BLaER1 (cell line): Measurements from ENCODE around the gene ATOH7.
"Not testable (repeated sequence)": the region's sequence is repeated elsewhere in the genome, so short reads cannot be mapped to it uniquely, and the experiment has no call there.

Experiments
- H3K27ac ChIP-seq: shearing (Covaris generic); formaldehyde crosslinking; 2 replicates; pipeline ENCODE4 v1.8.1; 2022
- H3K27me3 ChIP-seq: shearing (Covaris generic); formaldehyde crosslinking; 2 replicates; pipeline ENCODE4 v1.8.1; 2022
- H3K36me3 ChIP-seq: shearing (Covaris generic); formaldehyde crosslinking; 2 replicates; pipeline ENCODE4 v1.8.1; 2022
- H3K4me1 ChIP-seq: shearing (Covaris generic); formaldehyde crosslinking; 2 replicates; pipeline ENCODE4 v1.8.1; 2022
- H3K4me2 ChIP-seq: shearing (Covaris generic); formaldehyde crosslinking; 2 replicates; pipeline ENCODE4 v1.8.1; 2022
- H3K4me3 ChIP-seq: shearing (Covaris generic); formaldehyde crosslinking; 2 replicates; pipeline ENCODE4 v1.8.1; 2022
- H3K9ac ChIP-seq: shearing (Covaris generic); formaldehyde crosslinking; 2 replicates; pipeline ENCODE4 v1.8.1; 2022
- H3K9me3 ChIP-seq: shearing (Covaris generic); formaldehyde crosslinking; 2 replicates; pipeline ENCODE4 v1.8.1; 2022
- H4K20me1 ChIP-seq: shearing (Covaris generic); formaldehyde crosslinking; 2 replicates; pipeline ENCODE4 v1.8.1; 2022
- Cebpa-rat ChIP-seq: shearing (Covaris generic); IDR thresholded peaks from 2 replicates; pipeline ENCODE4 v1.8.1; 2022

The ATOH7 gene

DNA sequence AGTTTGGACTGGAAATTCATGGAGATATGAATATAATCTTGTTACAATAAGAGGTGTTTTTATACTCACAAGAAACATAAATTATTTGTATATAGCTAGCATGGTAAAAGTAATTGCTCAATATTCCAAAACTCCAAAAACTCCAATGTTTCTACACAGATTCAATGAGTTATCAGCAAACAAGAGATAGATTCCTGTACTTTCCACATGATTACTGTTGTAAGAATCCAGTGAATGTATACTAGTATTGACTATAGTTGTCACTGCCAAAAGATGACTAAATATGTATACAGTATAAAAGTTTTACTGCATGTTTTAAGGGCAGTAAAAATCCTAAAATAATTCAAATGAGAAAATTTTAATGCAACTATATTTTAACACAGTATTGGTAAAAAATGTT, 10.7 kb downstream of the ATOH7 start:
- H3K9ac ChIP-seq, result no peak overlapping the region
- no peak overlapping the region for H3K4me3 ChIP-seq
- no peak overlapping the region for H3K27ac ChIP-seq
- no peaks in the 10 kb centered on the region for H3K36me3 ChIP-seq
- H3K9me3 ChIP-seq, result no peaks in the 10 kb centered on the region
- H3K27me3 ChIP-seq, result no peaks in the 10 kb centered on the region
- no peak overlapping the region for H3K4me2 ChIP-seq
- H3K4me1 ChIP-seq, result no peaks in the 10 kb centered on the region
- H4K20me1 ChIP-seq, result no peaks in the 10 kb centered on the region
- TF ChIP-seq Cebpa-rat, result no peak

DNA sequence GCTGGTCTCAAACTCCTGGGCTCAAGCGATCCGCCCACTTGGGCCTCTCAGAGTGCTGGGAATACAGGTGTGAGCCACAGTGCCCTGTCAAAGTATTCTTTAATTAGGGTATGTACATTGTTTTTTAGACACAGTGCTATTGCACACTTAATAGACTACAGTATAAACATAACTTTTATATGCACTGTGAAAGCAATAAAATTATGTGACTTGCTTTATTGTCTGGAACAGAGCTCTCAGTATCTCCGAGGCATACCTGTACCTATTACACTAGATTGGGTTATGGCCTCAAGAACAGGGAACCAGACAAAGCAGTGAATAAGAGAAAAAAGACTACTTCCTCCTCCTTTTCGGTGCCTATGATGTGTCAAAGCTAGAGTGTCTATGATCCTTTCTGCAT, 13.1 kb downstream of the ATOH7 start:
- no peaks in the 10 kb centered on the region for H4K20me1 ChIP-seq
- no peak overlapping the region for H3K4me3 ChIP-seq
- no peaks in the 10 kb centered on the region for H3K27me3 ChIP-seq
- H3K4me1 ChIP-seq, result no peaks in the 10 kb centered on the region
- no peaks in the 10 kb centered on the region for H3K9me3 ChIP-seq
- no peaks in the 10 kb centered on the region for H3K36me3 ChIP-seq
- H3K27ac ChIP-seq, result no peak overlapping the region
- TF ChIP-seq Cebpa-rat, result no peak
- no peak overlapping the region for H3K4me2 ChIP-seq
- no peak overlapping the region for H3K9ac ChIP-seq

DNA sequence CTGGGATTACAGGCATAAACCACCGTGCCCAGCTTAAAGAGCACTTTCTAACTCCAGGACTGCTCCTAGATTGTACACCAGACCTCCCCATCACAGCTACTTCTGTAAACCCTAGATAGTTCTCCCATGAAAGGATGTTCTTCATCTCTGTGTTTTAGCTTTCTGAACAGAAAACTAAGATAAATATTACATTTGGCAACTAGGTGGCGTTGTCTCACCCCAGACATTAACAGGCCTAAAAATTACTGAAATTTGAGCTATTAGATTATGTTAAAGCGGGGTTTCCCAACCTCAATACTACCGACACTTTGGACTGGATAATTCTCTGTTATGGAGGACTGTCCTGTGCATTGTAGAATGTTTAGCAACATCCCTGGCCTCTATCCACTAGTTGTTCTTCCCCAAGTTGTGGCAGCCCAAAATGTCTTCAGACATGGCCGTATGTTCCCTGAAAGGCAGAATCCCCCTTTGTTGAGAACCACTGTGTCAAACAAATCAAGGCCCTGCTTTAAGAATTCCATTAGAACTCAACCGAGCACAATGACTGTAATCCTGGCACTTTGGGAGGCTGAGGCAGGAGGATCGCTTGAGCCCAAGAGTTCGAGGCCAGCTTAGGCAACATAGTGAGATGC, 19.1 kb downstream of the ATOH7 start:
- TF ChIP-seq Cebpa-rat, result no peak
- Histone ChIP-seq H3K4me2 (no peak overlapping the region), H3K27me3 (no peaks in the 10 kb centered on the region), H3K36me3 (no peaks in the 10 kb centered on the region), H4K20me1 (no peaks in the 10 kb centered on the region), H3K4me3 (no peak overlapping the region), H3K9me3 (no peaks in the 10 kb centered on the region), H3K4me1 (no peaks in the 10 kb centered on the region), H3K27ac (no peak overlapping the region), H3K9ac (no peak overlapping the region)

DNA sequence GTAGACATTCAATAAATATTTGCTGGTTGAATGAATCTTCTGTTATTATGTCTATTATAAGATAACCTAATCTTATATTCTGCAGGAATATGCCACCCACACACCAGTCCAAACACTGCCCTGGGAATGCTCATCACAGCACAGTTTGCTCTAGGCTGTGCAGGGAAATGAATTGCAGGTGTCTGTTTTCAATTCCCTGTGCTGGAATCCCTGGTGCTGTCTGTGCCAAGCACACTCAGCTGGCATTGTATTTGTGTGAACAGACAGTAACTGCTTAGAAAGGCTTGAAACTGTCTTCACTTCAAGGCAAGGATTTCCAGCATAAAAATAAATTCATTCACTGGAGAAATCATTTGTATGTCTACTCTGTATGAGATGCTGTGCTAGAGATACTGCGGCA, 20.2 kb downstream of the ATOH7 start:
- TF ChIP-seq Cebpa-rat, result no peak
- no peak overlapping the region for H3K27ac ChIP-seq
- no peak overlapping the region for H3K9ac ChIP-seq
- H3K4me1 ChIP-seq, result no peaks in the 10 kb centered on the region
- no peaks in the 10 kb centered on the region for H3K9me3 ChIP-seq
- no peaks in the 10 kb centered on the region for H3K27me3 ChIP-seq
- no peak overlapping the region for H3K4me3 ChIP-seq
- no peak overlapping the region for H3K4me2 ChIP-seq
- H3K36me3 ChIP-seq, result no peaks in the 10 kb centered on the region
- H4K20me1 ChIP-seq, result no peaks in the 10 kb centered on the region

DNA sequence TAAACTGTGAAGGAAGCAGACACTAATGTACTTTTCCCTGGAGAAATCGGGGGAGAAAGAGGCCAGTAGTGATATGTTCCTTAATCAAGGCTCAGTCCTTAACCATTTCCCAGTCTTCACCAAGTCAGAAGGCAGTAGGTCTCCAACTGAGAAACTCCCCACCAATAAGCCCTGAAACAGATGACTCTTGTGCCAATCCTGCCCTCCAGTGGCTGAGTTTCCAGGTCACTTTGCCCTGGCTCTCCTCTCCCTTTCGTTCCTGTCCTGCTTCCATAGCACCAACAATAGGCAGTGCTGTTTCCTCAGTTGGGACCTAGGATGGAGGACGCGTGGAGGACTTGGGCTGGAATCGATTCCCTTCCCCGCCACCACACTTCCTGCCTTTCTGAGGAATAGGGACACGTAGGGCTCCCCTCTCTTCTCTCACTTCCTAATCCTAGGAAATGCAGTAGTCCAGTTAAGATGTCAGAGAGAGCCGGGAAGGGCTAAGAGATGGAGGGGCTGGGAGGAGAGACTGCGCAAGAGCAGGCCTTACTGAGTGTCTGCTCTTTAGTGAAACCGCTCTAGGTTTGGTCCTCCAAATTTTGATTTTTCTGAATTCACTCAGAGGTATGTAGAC, 23.4 kb downstream of the ATOH7 start:
- no peak overlapping the region for H3K4me3 ChIP-seq
- no peaks in the 10 kb centered on the region for H4K20me1 ChIP-seq
- no peaks in the 10 kb centered on the region for H3K27me3 ChIP-seq
- no peak for TF ChIP-seq Cebpa-rat
- no peaks in the 10 kb centered on the region for H3K9me3 ChIP-seq
- H3K4me1 ChIP-seq, result no peaks in the 10 kb centered on the region
- H3K27ac ChIP-seq, result no peak overlapping the region
- H3K36me3 ChIP-seq, result no peaks in the 10 kb centered on the region
- no peak overlapping the region for H3K4me2 ChIP-seq
- H3K9ac ChIP-seq, result no peak overlapping the region

DNA sequence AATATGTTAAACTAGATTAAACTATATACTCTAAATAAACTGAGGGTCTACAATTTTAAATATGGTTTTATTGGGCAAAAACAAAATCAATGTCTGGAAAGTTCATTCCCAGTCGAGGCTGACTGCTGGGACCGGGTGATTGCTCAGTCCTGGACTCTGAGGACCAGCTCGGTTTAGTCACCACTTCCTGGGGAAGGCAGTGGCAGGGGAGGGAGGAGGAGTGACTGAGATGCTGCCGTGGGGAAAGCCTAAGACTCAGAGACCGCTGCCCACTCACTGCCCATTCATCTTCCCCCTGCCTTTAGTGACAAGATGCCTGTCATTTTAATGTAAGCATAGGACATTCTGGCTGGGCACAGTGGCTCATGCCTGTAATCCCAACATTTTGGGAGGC, 29.0 kb downstream of the ATOH7 start:
- Histone ChIP-seq H3K9ac (no peak overlapping the region), H3K27ac (no peak overlapping the region), H3K4me1 (no peaks in the 10 kb centered on the region), H3K27me3 (no peaks in the 10 kb centered on the region), H3K9me3 (no peaks in the 10 kb centered on the region), H3K4me2 (no peak overlapping the region), H3K36me3 (no peaks in the 10 kb centered on the region), H4K20me1 (no peaks in the 10 kb centered on the region), H3K4me3 (no peak overlapping the region)
- TF ChIP-seq Cebpa-rat, result no peak

DNA sequence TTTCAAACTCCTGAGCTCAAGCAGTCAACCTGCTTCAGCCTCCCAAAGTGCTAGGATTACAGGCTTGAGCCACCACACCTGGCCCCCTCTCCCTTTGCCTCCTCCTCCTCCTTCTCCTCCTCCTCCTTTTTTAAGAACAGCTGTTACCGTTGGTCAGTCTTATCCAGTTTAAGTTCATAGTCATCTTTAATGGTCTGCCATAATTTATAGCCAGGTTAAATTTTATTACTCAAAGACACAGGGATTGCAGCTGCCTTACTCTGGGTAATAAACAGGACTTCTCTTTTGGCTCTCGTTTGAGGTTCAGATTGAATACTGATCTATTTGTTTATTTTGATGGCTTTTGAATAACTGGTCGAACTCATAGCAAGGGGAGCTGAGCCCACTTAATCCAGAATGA, 35.2 kb downstream of the ATOH7 start:
- Histone ChIP-seq H3K4me3 (no peak overlapping the region), H3K9me3 (no peaks in the 10 kb centered on the region), H3K27ac (no peak overlapping the region), H3K9ac (no peak overlapping the region), H3K4me1 (no peaks in the 10 kb centered on the region), H3K36me3 (no peaks in the 10 kb centered on the region), H3K4me2 (no peak overlapping the region), H3K27me3 (no peaks in the 10 kb centered on the region), H4K20me1 (no peaks in the 10 kb centered on the region)
- TF ChIP-seq Cebpa-rat, result no peak

DNA sequence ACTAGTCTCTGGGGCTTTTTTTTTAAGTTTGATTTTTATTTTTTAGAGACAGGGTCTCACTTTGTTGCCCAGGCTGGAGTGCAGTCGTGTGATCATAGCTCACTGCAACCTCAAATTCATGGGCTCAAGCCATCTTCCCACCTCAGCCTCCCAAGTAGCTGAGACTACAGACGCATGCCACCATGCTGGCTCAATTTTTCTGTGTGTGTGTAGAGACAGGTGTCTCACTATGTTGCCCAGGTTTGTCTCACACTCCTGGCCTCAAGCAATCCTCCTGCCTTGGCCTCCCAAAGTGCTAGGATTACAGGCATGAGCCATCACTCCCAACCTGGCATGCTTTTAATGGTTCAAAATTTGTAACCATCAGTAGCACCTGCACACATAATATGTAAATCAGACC, 36.1 kb downstream of the ATOH7 start:
- H3K4me1 ChIP-seq, H3K36me3 ChIP-seq, H3K9ac ChIP-seq, H3K4me3 ChIP-seq, H3K27ac ChIP-seq, H3K9me3 ChIP-seq, H3K4me2 ChIP-seq, H4K20me1 ChIP-seq, H3K27me3 ChIP-seq: not testable (repeated sequence)

DNA sequence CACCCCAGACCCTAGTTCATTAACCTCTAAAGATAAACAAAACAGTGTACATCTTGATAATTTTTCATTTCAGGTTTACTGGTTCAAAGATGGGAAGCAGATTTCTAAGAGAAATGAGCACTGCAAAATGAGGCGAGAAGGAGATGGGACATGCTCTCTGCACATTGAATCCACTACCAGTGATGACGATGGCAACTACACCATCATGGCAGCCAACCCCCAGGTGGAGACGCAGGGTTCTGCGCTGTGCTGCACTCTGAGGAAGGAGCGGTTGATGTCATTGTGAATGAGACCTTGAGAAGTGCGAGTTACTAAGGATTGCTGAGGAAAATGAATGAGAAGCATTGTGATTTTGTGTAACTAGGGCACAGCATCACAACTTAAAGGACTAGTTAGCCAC, 37.6 kb downstream of the ATOH7 start:
- Histone ChIP-seq H3K4me2 (no peak overlapping the region), H3K9ac (no peak overlapping the region), H3K36me3 (no peaks in the 10 kb centered on the region), H3K4me1 (no peaks in the 10 kb centered on the region), H4K20me1 (no peaks in the 10 kb centered on the region), H3K9me3 (no peaks in the 10 kb centered on the region), H3K27ac (no peak overlapping the region), H3K4me3 (no peak overlapping the region), H3K27me3 (no peaks in the 10 kb centered on the region)
- no peak for TF ChIP-seq Cebpa-rat

DNA sequence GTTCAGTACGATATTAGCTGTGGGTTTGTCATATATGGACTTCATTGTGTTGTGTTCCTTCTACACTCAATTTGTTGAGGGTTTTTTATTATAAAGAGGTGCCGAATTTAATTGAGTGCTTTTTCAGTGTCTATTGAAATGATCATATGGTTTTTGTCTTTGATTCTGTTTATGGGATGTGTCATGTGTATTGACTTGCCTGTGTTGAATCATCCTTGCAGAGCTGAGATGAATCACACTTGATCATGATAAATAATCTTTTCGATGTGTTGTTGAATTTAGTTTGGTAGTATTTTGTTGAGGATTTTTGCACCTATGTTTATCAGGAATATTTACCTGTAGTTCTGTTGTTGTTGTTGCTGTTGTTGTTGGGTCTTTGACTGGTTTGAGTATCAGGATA, 39.8 kb downstream of the ATOH7 start:
- Histone ChIP-seq H3K4me1 (peaks cover 10% of the 10 kb centered on the region), H3K27me3 (no peaks in the 10 kb centered on the region), H3K36me3 (no peaks in the 10 kb centered on the region), H3K4me3 (no peak overlapping the region), H4K20me1 (no peaks in the 10 kb centered on the region), H3K9me3 (no peaks in the 10 kb centered on the region), H3K27ac (no peak overlapping the region), H3K9ac (no peak overlapping the region), H3K4me2 (no peak overlapping the region)
- no peak for TF ChIP-seq Cebpa-rat

DNA sequence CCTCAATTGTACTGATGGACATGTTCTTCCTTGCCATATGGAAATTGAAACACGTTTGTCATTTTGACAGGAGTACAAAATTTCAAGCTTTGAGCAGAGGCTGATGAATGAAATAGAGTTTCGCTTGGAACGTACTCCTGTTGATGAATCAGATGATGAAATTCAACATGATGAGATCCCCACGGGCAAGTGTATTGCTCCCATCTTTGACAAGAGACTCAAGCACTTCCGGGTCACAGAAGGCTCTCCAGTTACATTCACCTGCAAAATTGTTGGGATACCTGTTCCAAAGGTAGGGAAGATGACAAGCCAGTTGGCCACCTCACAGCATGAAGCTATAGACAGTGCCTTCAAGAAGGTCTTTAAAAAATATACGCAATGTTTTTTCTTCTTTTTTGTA, 43.1 kb downstream of the ATOH7 start:
- no peaks in the 10 kb centered on the region for H3K9me3 ChIP-seq
- no peaks in the 10 kb centered on the region for H3K27me3 ChIP-seq
- TF ChIP-seq Cebpa-rat, result no peak
- H3K4me2 ChIP-seq, result no peak overlapping the region
- H3K36me3 ChIP-seq, result no peaks in the 10 kb centered on the region
- H3K27ac ChIP-seq, result no peak overlapping the region
- H3K9ac ChIP-seq, result no peak overlapping the region
- H3K4me3 ChIP-seq, result no peak overlapping the region
- no peaks in the 10 kb centered on the region for H4K20me1 ChIP-seq
- peaks cover 10% of the 10 kb centered on the region for H3K4me1 ChIP-seq
